IMR-90 (cell line): ENCODE results near the gene CSNK2A2.

Experiments
- CEBPB ChIP-seq: IDR thresholded peaks from 2 replicates; pipeline ENCODE4 v1.6.1; 2012; ENCODE audit warnings: low read depth, low read length, improper control_type of control experiment
- CHD1 ChIP-seq: IDR thresholded peaks from 2 replicates; pipeline ENCODE4 v1.6.1; 2012; ENCODE audit warnings: low read depth, low read length, improper control_type of control experiment
- MAFK ChIP-seq: IDR thresholded peaks from 2 replicates; pipeline ENCODE4 v1.6.1; 2012; ENCODE audit warnings: low read depth, low read length, improper control_type of control experiment
- MAZ ChIP-seq: IDR thresholded peaks from 2 replicates; pipeline ENCODE4 v1.6.1; 2012; ENCODE audit warnings: low read depth, mild to moderate bottlenecking, low read length, improper control_type of control experiment, moderate library complexity, borderline replicate concordance
- MXI1 ChIP-seq: IDR thresholded peaks from 2 replicates; pipeline ENCODE4 v1.6.1; 2012; ENCODE audit warnings: low read depth, mild to moderate bottlenecking, low read length, moderate library complexity, borderline replicate concordance
- POLR2A ChIP-seq: IDR thresholded peaks from 2 replicates; pipeline ENCODE4 v1.6.1; 2012; ENCODE audit warnings: mild to moderate bottlenecking, low read depth, low read length
- RAD21 ChIP-seq: IDR thresholded peaks from 2 replicates; pipeline ENCODE4 v1.6.1; 2012; ENCODE audit warnings: low read length, improper control_type of control experiment
- SMC3 ChIP-seq: fragments of 150-350 bp; IDR thresholded peaks from 2 replicates; pipeline ENCODE4 v1.6.1; 2016; ENCODE audit warnings: low read depth, mild to moderate bottlenecking, antibody characterized with exemption, low read length, moderate library complexity
- TF ChIP-seq, protein P1 (sequence below): conservative IDR thresholded peaks from 2 replicates; pipeline ENCODE4 v1.5.1; 2012; ENCODE audit warnings: mild to moderate bottlenecking, low read depth, low read length, improper control_type of control experiment
- TF ChIP-seq, protein P2 (sequence below): fragments of 150-350 bp; IDR thresholded peaks from 2 replicates; pipeline ENCODE4 v1.6.1; 2017; ENCODE audit warnings: mild to moderate bottlenecking, antibody characterized with exemption, low read length, low read depth

DNA sequence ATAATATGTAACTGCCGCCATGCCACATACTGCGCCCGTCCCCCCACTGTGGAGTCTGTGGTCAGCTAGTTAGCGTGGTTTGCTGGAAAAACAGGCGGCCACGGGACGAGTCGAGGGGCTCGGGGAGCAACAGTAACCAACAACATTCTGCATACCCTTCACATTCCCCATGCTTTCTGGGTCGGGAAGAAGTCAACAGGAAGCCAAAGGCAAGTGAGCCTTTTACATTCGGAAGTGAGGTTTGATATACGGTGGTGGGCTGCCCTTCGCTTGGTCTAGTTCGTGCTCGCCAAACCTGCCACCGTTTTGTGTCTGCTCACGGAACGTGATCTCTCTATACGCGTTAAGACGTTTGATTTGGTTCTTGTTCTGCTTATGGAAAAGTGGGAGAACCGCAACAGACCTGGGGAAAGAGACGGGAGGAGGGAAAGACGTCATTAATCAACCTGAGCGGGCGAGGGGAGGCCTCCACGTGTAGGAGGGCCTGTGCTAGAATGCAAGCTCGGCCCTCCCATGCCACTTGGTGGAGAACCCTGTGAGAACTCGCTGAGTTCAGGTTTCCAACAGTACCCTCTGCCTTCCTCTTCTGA is 39.9 kb downstream of the CSNK2A2 start:
- TF ChIP-seq MAFK (no peak), POLR2A (no peak), RAD21 (no peak), MXI1 (no peak), MAZ (no peak), CHD1 (no peak), CEBPB (no peak), SMC3 (no peak)
- TF ChIP-seq, protein P1, sequence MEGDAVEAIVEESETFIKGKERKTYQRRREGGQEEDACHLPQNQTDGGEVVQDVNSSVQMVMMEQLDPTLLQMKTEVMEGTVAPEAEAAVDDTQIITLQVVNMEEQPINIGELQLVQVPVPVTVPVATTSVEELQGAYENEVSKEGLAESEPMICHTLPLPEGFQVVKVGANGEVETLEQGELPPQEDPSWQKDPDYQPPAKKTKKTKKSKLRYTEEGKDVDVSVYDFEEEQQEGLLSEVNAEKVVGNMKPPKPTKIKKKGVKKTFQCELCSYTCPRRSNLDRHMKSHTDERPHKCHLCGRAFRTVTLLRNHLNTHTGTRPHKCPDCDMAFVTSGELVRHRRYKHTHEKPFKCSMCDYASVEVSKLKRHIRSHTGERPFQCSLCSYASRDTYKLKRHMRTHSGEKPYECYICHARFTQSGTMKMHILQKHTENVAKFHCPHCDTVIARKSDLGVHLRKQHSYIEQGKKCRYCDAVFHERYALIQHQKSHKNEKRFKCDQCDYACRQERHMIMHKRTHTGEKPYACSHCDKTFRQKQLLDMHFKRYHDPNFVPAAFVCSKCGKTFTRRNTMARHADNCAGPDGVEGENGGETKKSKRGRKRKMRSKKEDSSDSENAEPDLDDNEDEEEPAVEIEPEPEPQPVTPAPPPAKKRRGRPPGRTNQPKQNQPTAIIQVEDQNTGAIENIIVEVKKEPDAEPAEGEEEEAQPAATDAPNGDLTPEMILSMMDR = no peak
- TF ChIP-seq, protein P2, sequence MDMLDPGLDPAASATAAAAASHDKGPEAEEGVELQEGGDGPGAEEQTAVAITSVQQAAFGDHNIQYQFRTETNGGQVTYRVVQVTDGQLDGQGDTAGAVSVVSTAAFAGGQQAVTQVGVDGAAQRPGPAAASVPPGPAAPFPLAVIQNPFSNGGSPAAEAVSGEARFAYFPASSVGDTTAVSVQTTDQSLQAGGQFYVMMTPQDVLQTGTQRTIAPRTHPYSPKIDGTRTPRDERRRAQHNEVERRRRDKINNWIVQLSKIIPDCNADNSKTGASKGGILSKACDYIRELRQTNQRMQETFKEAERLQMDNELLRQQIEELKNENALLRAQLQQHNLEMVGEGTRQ = no peak
